WTC11 (cell line): ENCODE data around the gene UFSP2.

Experiments used
- CBFB ChIP-seq: sonication (generic); formaldehyde crosslinking; IDR thresholded peaks from 2 replicates; pipeline ENCODE4 v1.8.1; 2022; ENCODE audit warnings: mild to moderate bottlenecking, low read depth, missing genetic modification reagents
- CREM ChIP-seq: sonication (generic); formaldehyde crosslinking; IDR thresholded peaks from 2 replicates; pipeline ENCODE4 v1.8.1; 2022; ENCODE audit warnings: mild to moderate bottlenecking, missing genetic modification reagents, moderate library complexity
- CTCF ChIP-seq: fragments of 200-600 bp; IDR thresholded peaks from 2 replicates; pipeline ENCODE4 v1.8.0; 2022; ENCODE audit warnings: antibody characterized with exemption
- E2F5 ChIP-seq: sonication (generic); formaldehyde crosslinking; IDR thresholded peaks from 2 replicates; pipeline ENCODE4 v1.8.1; 2022; ENCODE audit warnings: mild to moderate bottlenecking, moderate library complexity, missing genetic modification reagents
- FOXP4 ChIP-seq: sonication (generic); formaldehyde crosslinking; IDR thresholded peaks from 2 replicates; pipeline ENCODE4 v1.8.0; 2022; ENCODE audit warnings: mild to moderate bottlenecking, missing genetic modification reagents
- MAX ChIP-seq: sonication (generic); formaldehyde crosslinking; IDR thresholded peaks from 2 replicates; pipeline ENCODE4 v1.8.0; 2022; ENCODE audit warnings: mild to moderate bottlenecking, missing genetic modification reagents
- NR3C1 ChIP-seq: sonication (generic); formaldehyde crosslinking; conservative IDR thresholded peaks from 2 replicates; pipeline ENCODE4 v1.8.1; 2023; ENCODE audit warnings: low read depth, mild to moderate bottlenecking, missing genetic modification reagents
- SMAD4 ChIP-seq: sonication (generic); formaldehyde crosslinking; IDR thresholded peaks from 2 replicates; pipeline ENCODE4 v1.8.0; 2022; ENCODE audit warnings: mild to moderate bottlenecking, missing genetic modification reagents
- SP1 ChIP-seq: sonication (generic); formaldehyde crosslinking; conservative IDR thresholded peaks from 2 replicates; pipeline ENCODE4 v1.8.1; 2022; ENCODE audit warnings: missing genetic modification reagents
- TEAD4 ChIP-seq: sonication (generic); formaldehyde crosslinking; IDR thresholded peaks from 2 replicates; pipeline ENCODE4 v1.8.0; 2022; ENCODE audit warnings: mild to moderate bottlenecking, missing genetic modification reagents
- USF2 ChIP-seq: sonication (generic); formaldehyde crosslinking; IDR thresholded peaks from 2 replicates; pipeline ENCODE4 v1.8.1; 2023; ENCODE audit warnings: mild to moderate bottlenecking, missing genetic modification reagents, moderate library complexity
- ZNF138 ChIP-seq: sonication (generic); formaldehyde crosslinking; conservative IDR thresholded peaks from 2 replicates; pipeline ENCODE4 v1.8.1; 2022; ENCODE audit warnings: mild to moderate bottlenecking, moderate library complexity, missing genetic modification reagents
- ZNF232 ChIP-seq: sonication (generic); formaldehyde crosslinking; IDR thresholded peaks from 2 replicates; pipeline ENCODE4 v1.8.0; 2022; ENCODE audit warnings: mild to moderate bottlenecking, missing genetic modification reagents
- ZSCAN18 ChIP-seq: fragments of 250-450 bp; sonication (Bioruptor Pico); IDR thresholded peaks from 2 replicates; pipeline ENCODE4 v2.1.2; 2022; ENCODE audit warnings: mild to moderate bottlenecking, moderate library complexity

- 0 out of 2 replicates have a peak, but pooled peaks have one; percentile 8 for TF ChIP-seq TEAD4 (CRISPR knock-in tag)
- TF ChIP-seq SP1 (CRISPR knock-in tag), result peak; percentile 82; the same call in 1 of the 2 replicates
- no peak for TF ChIP-seq CTCF
- TF ChIP-seq ZSCAN18, result no peak
- no peak; the same call in 1 of the 2 replicates for TF ChIP-seq CBFB
- peak; percentile 76; the same call in 1 of the 2 replicates for TF ChIP-seq E2F5 (CRISPR knock-in tag)
- TF ChIP-seq MAX (CRISPR knock-in tag), result peak; percentile 98
- peak; percentile 85 for TF ChIP-seq CREM (CRISPR knock-in tag)
- no peak for TF ChIP-seq NR3C1 (CRISPR knock-in tag)
- peak; percentile 61 for TF ChIP-seq USF2 (CRISPR knock-in tag)
- peak; percentile 95 for TF ChIP-seq ZNF138 (CRISPR knock-in tag)
- TF ChIP-seq FOXP4 (CRISPR knock-in tag), result 0 out of 2 replicates have a peak, but pooled peaks have one; percentile 2
- peak; percentile 22; the same call in 1 of the 2 replicates for TF ChIP-seq ZNF232 (CRISPR knock-in tag)
- no peak for TF ChIP-seq SMAD4 (CRISPR knock-in tag)
These were observed 29.6 kb downstream of the UFSP2 start for GRCh38 chr4:185395956-185396723.
